ENCODE measurements around the gene KLHL1. TPM values are rescaled to one million over a fixed set of nuclear protein-coding genes. Genes with fewer than 3 reads are reported as not detected.

Gene KLHL1
- total RNA-seq, 1 donor from 2014 or later, result not detected

DNA sequence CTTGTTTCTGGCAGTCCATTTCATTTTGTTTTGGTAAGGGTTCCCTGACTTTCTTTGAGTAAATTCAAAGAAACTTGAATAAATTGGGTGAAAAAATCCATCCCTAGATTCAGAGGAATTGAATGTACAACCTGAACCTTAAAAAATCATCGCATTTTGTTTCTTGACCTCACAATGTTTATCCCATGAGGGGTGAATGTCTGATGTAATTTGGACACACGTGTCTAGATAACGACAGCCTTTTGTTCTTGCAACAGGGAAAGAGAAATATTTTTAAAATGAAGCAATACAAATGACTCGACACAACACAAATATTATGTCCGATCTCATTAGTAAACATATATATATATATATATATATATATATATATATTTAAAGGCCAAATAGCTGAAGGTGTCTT lies 453.9 kb downstream of the KLHL1 start:
- Histone ChIP-seq H3K27me3 (no peaks in the 10 kb centered on the region), H3F3A (ENCODE audit: low read depth) (no peaks in the 10 kb centered on the region), H3K9ac (no peak overlapping the region), H3K9me3 (ENCODE audit: low read depth) (no peaks in the 10 kb centered on the region), H3K79me2 (ENCODE audit: low read depth) (no peaks in the 10 kb centered on the region), H3K4me1 (no peaks in the 10 kb centered on the region), H3K27ac (no peak overlapping the region), H3K4me3 (no peak overlapping the region), H2AFZ (replicated peaks) (no peak overlapping the region), H3K4me2 (no peak overlapping the region), H4K20me1 (ENCODE audit: low read depth) (no peaks in the 10 kb centered on the region), H3K36me3 (no peaks in the 10 kb centered on the region)
- TF ChIP-seq EZH2phosphoT487 (IDR thresholded peaks at IDR 0.05) (no peak), CTCF (IDR thresholded peaks at IDR 0.05) (no peak), EZH2 (IDR thresholded peaks at IDR 0.05) (no peak)
- peaks cover 2% of the 10 kb centered on the region for H3K36me3 Mint-ChIP-seq
- H3K27me3 Mint-ChIP-seq (ENCODE audit: insufficient read depth, low read depth), result no peaks in the 10 kb centered on the region
- no peak for DNase-seq (ENCODE audit: low spot score)
- no peak overlapping the region for H3K4me3 Mint-ChIP-seq
- peaks cover 12% of the 10 kb centered on the region for H3K9me3 Mint-ChIP-seq
- no peak overlapping the region for H3K27ac Mint-ChIP-seq
- H3K4me1 Mint-ChIP-seq, result no peaks in the 10 kb centered on the region

Small RNA genes within 50 kb of the gene (small RNA-seq; reads per million reads assigned to genes)
- not detected for gene RNY3P10

Other genes starting within 250 kb of the KLHL1 start
- not detected in 2 replicates for gene ATXN8OS, start 626 bp downstream of the KLHL1 start, total RNA-seq (ENCODE audit: low replicate concordance)

All from neural progenitor cell (in vitro differentiated cells).